Measurements from ENCODE around the gene CADM4. TPM values are rescaled to one million over a fixed set of nuclear protein-coding genes. Genes with fewer than 3 reads are reported as not detected.

CADM4 gene
- total and polyA plus RNA-seq, 2 donors (not counting 1 experiment from before 2014, with no cell fraction given) = 0.21 to 0.42 TPM

DNA sequence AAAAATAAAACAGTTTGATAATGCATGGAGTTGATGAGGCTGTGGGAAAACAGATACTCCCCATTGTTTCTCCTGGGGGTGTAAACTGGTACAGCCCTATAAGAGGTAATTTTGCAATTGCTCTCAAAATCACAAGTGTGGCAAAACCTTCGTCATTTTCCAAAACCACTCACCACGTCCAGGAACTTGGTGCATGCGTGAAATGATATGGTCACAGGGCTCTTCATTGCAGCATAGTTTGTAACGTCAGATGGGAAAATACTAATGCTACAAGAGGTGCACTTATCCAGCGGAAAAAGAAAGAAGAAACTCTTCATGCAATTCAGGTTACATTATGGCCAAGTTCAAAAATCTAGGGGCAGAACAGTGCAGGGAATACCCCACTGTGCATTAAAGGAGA is 42.2 kb upstream of the CADM4 start:
- H3K9me3 Mint-ChIP-seq (ENCODE audit: insufficient read depth) = no peaks in the 10 kb centered on the region
- H3K4me3 ChIP-seq (ENCODE audit: control extremely low read depth in 1 of 5, extremely low read depth in 1 of 5, insufficient read depth in 1 of 5, low read depth in 2 of 5, low read length in 4 of 5) = no peak overlapping the region
- POLR2A ChIA-PET = no interaction called here

DNA sequence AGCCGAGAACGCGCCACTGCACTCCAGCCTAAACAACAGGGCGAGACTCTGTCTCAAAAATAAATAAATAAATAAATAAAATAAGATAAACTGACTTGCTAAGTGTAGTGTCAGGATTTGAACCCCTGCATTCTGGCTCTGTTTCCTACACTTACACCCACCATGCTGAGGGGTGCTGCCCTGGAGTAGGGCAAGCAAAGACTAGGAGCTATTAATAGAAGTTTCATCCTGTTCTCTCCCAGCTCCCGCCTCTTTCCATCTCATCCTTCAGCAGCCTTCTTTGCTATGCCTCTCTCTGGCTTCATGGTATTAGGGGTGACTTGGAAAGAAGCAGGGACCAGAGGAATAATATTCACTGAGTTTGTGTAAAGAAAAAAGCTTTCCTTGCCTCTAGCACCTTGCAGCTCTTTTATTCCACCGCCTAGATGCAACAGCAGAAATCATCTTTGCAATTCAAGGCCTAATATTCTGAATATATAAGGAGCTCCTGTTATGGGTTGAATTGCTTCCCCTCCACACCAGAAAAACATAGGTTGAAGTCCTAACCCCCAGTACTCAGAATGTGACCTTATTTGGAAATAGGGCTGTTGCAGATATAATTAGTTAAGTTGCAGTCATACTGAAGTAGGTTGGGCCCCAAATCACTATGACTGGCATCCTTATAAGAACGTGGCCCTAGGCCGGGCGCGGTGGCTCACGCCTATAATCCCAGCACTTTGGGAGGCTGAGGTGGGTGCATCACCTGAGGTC is 39.0 kb upstream of the CADM4 start:
- intact Hi-C loops (cut with micrococcal nuclease) = no loop called here
- H4K20me1 ChIP-seq (ENCODE audit: control insufficient read depth, insufficient read depth, low read length, poor library complexity, severe bottlenecking) = no peaks in the 10 kb centered on the region
- H3K36me3 ChIP-seq (replicated peaks in 1 of 2; ENCODE audit: control extremely low read depth in 1 of 2, control insufficient read depth in 1 of 2, extremely low read depth in 1 of 2, insufficient read depth in 2 of 2, low read length in 1 of 2) = no peaks in the 10 kb centered on the region
- Mint-ChIP-seq H3K4me1 (peaks cover 3% of the 10 kb centered on the region), H3K9me3 (ENCODE audit: insufficient read depth) (no peaks in the 10 kb centered on the region), H3K4me3 (no peak overlapping the region), H3K27ac (no peak overlapping the region), H3K27me3 (peaks cover 3% of the 10 kb centered on the region)
- H3K9ac ChIP-seq (ENCODE audit: low read length) = no peak overlapping the region
- DNase-seq (no peak), ATAC-seq (ENCODE audit: low read depth) (no peak)
- no peaks in the 10 kb centered on the region for H3K4me1 ChIP-seq (ENCODE audit: control insufficient read depth in 2 of 2, insufficient read depth in 2 of 2, low read length in 2 of 2)
- WGBS (ENCODE audit: insufficient coverage) = no CpG with 5 or more reads among the region's 11 CpGs
- H3K4me2 ChIP-seq (replicated peaks; ENCODE audit: low read depth, low read length, poor library complexity, severe bottlenecking) = no peak overlapping the region
- H3K4me3 ChIP-seq (ENCODE audit: control extremely low read depth in 1 of 5, extremely low read depth in 1 of 5, insufficient read depth in 1 of 5, low read depth in 2 of 5, low read length in 4 of 5) = no peak overlapping the region
- TF ChIP-seq EZH2 (IDR thresholded peaks at IDR 0.05; ENCODE audit: borderline replicate concordance, insufficient read depth, low read depth, low read length, poor library complexity, severe bottlenecking) = no peak
- TF ChIP-seq, protein P1, sequence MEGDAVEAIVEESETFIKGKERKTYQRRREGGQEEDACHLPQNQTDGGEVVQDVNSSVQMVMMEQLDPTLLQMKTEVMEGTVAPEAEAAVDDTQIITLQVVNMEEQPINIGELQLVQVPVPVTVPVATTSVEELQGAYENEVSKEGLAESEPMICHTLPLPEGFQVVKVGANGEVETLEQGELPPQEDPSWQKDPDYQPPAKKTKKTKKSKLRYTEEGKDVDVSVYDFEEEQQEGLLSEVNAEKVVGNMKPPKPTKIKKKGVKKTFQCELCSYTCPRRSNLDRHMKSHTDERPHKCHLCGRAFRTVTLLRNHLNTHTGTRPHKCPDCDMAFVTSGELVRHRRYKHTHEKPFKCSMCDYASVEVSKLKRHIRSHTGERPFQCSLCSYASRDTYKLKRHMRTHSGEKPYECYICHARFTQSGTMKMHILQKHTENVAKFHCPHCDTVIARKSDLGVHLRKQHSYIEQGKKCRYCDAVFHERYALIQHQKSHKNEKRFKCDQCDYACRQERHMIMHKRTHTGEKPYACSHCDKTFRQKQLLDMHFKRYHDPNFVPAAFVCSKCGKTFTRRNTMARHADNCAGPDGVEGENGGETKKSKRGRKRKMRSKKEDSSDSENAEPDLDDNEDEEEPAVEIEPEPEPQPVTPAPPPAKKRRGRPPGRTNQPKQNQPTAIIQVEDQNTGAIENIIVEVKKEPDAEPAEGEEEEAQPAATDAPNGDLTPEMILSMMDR (IDR thresholded peaks at IDR 0.05) = no peak
- ChIA-PET POLR2A (no interaction called here), CTCF (interaction anchor here (1.3 to 1.4 kb wide), 2 partner anchors 10 kb away, joined by 3 read pairs; no protein-coding TSS in a partner anchor)
- no peaks in the 10 kb centered on the region for H3K79me2 ChIP-seq (ENCODE audit: control insufficient read depth, insufficient read depth, low read length)
- no peaks in the 10 kb centered on the region for H3K9me3 ChIP-seq (ENCODE audit: control extremely low read depth in 1 of 3, control insufficient read depth in 2 of 3, insufficient read depth in 1 of 3, low read length in 2 of 3)
- H3K27ac ChIP-seq (ENCODE audit: low read length in 2 of 2) = no peak overlapping the region
- no peaks in the 10 kb centered on the region for H3K27me3 ChIP-seq (replicated peaks in 1 of 4; ENCODE audit: control extremely low read depth in 1 of 4, control insufficient read depth in 3 of 4, insufficient read depth in 4 of 4, low read length in 3 of 4)
- H2AFZ ChIP-seq (ENCODE audit: insufficient read depth, low read depth, low read length, poor library complexity, severe bottlenecking) = no peak overlapping the region

More for the DNA sequence above, 42.2 kb upstream of the CADM4 start:
- Histone ChIP-seq H3K4me1 (ENCODE audit: control insufficient read depth in 2 of 2, insufficient read depth in 2 of 2, low read length in 2 of 2) (no peaks in the 10 kb centered on the region), H2AFZ (ENCODE audit: insufficient read depth, low read depth, low read length, poor library complexity, severe bottlenecking) (no peak overlapping the region), H3K79me2 (ENCODE audit: control insufficient read depth, insufficient read depth, low read length) (no peaks in the 10 kb centered on the region), H3K36me3 (replicated peaks in 1 of 2; ENCODE audit: control extremely low read depth in 1 of 2, control insufficient read depth in 1 of 2, extremely low read depth in 1 of 2, insufficient read depth in 2 of 2, low read length in 1 of 2) (no peaks in the 10 kb centered on the region), H4K20me1 (ENCODE audit: control insufficient read depth, insufficient read depth, low read length, poor library complexity, severe bottlenecking) (no peaks in the 10 kb centered on the region), H3K9ac (ENCODE audit: low read length) (no peak overlapping the region), H3K4me2 (replicated peaks; ENCODE audit: low read depth, low read length, poor library complexity, severe bottlenecking) (no peak overlapping the region), H3K27ac (ENCODE audit: low read length in 2 of 2) (no peak overlapping the region), H3K27me3 (replicated peaks in 1 of 4; ENCODE audit: control extremely low read depth in 1 of 4, control insufficient read depth in 3 of 4, insufficient read depth in 4 of 4, low read length in 3 of 4) (no peaks in the 10 kb centered on the region), H3K9me3 (ENCODE audit: control extremely low read depth in 1 of 3, control insufficient read depth in 2 of 3, insufficient read depth in 1 of 3, low read length in 2 of 3) (no peaks in the 10 kb centered on the region)
- TF ChIP-seq EZH2 (IDR thresholded peaks at IDR 0.05; ENCODE audit: borderline replicate concordance, insufficient read depth, low read depth, low read length, poor library complexity, severe bottlenecking) = no peak
- TF ChIP-seq, protein P1 (IDR thresholded peaks at IDR 0.05) = no peak
- DNase-seq (no peak), ATAC-seq (ENCODE audit: low read depth) (no peak)
- intact Hi-C loops (cut with micrococcal nuclease) = no loop called here
- Mint-ChIP-seq H3K27ac (no peak overlapping the region), H3K4me1 (no peaks in the 10 kb centered on the region), H3K4me3 (no peak overlapping the region), H3K27me3 (no peaks in the 10 kb centered on the region)
- CTCF ChIA-PET = interaction anchor here (1.3 kb wide), 1 partner anchor 129 kb away, joined by 3 read pairs; no protein-coding TSS in a partner anchor
- WGBS (ENCODE audit: insufficient coverage) = 90% methylated on average over 5 of the region's 5 CpGs
